ENCODE data around the gene FAM227A.

Gene FAM227A

GRCh38 chr22:38615064-38615405 lies 41.2 kb downstream of the FAM227A start (continued):
- peak; percentile 45; the same call in 1 of the 2 replicates for TF ChIP-seq KLF9 (tag by site-specific recombination; IDR thresholded peaks at IDR 0.05; ENCODE audit: low read depth)
- peak; percentile 1; the same call in 1 of the 2 replicates for TF ChIP-seq KLF8 (tag by site-specific recombination; IDR thresholded peaks at IDR 0.05)
- TF ChIP-seq KLF1 (tag by site-specific recombination; IDR thresholded peaks at IDR 0.05) = peak; percentile 51

GRCh38 chr22:38614332-38615063 lies 41.7 kb downstream of the FAM227A start:
- CTCF ChIA-PET = interaction anchor here (0.6 to 0.7 kb wide), 2 partner anchors 43 to 513 kb away, joined by 3 read pairs; no protein-coding TSS in a partner anchor
- H3K36me3 ChIP-seq (ENCODE audit: control insufficient read depth in 2 of 2, insufficient read depth in 1 of 2, low read length in 2 of 2) = peaks cover 0 to 38% of the 10 kb centered on the region in 2 experiments; a peak in 2 of 3 replicates
- H3K27ac ChIP-seq (ENCODE audit: extremely low read depth, low read depth, low read length) = no peak overlapping the region
- 0 out of 2 replicates have a peak, but pooled peaks cover 3% of the 10 kb centered on the region for H3K4me1 ChIP-seq (ENCODE audit: control insufficient read depth, insufficient read depth, low read length)
- H3K4me3 ChIP-seq (ENCODE audit: low read depth, low read length) = no peak overlapping the region
- no peaks in the 10 kb centered on the region for H3K9me3 ChIP-seq (ENCODE audit: control insufficient read depth, insufficient read depth, low read depth, low read length)
- POLR2A ChIA-PET = interaction anchor here (0.6 kb wide), 2 partner anchors 10 to 118 kb away, joined by 4 to 8 read pairs; no protein-coding TSS in a partner anchor
- TF ChIP-seq ZBTB21 (tag by site-specific recombination; IDR thresholded peaks at IDR 0.05) (peak; percentile 85), ZBTB20 (tag by site-specific recombination; IDR thresholded peaks at IDR 0.05) (peak; percentile 60; the same call in 1 of the 2 replicates), ZSCAN23 (tag by site-specific recombination; IDR thresholded peaks at IDR 0.05) (peak; percentile 45; the same call in 1 of the 2 replicates), ZNF394 (tag by site-specific recombination; IDR thresholded peaks at IDR 0.05; ENCODE audit: borderline replicate concordance) (peak; percentile 47; the same call in 1 of the 2 replicates), MYNN (tag by site-specific recombination; IDR thresholded peaks at IDR 0.05; ENCODE audit: borderline replicate concordance) (no peak), PATZ1 (tag by site-specific recombination; IDR thresholded peaks at IDR 0.05) (peak; percentile 54), ZNF18 (tag by site-specific recombination; IDR thresholded peaks at IDR 0.05) (no peak), KLF10 (tag by site-specific recombination; IDR thresholded peaks at IDR 0.05) (no peak), ZNF2 (tag by site-specific recombination; IDR thresholded peaks at IDR 0.05) (peak; percentile 56; the same call in 1 of the 2 replicates), ZNF354C (tag by site-specific recombination; IDR thresholded peaks at IDR 0.05; ENCODE audit: borderline replicate concordance, low read depth) (no peak), PRDM10 (tag by site-specific recombination; IDR thresholded peaks at IDR 0.05) (peak; percentile 45), ZNF629 (tag by site-specific recombination; IDR thresholded peaks at IDR 0.05) (peak; percentile 95), ZEB2 (tag by site-specific recombination; IDR thresholded peaks at IDR 0.05) (peak; percentile 68), BCL11A (tag by site-specific recombination; IDR thresholded peaks at IDR 0.05; ENCODE audit: low read depth) (0 out of 2 replicates have a peak, but pooled peaks have one; percentile 8), ZNF571 (tag by site-specific recombination; IDR thresholded peaks at IDR 0.05) (no peak), ZNF707 (tag by site-specific recombination; IDR thresholded peaks at IDR 0.05) (no peak), PBX3 (CRISPR knock-in tag; IDR thresholded peaks at IDR 0.05) (no peak), HIC1 (tag by site-specific recombination; IDR thresholded peaks at IDR 0.05) (0 out of 2 replicates have a peak, but pooled peaks have one; percentile 31), KLF1 (tag by site-specific recombination; IDR thresholded peaks at IDR 0.05) (no peak), ZBTB7A (tag by site-specific recombination; IDR thresholded peaks at IDR 0.05; ENCODE audit: low read depth) (no peak), ZNF366 (tag by site-specific recombination; conservative IDR thresholded peaks at IDR 0.05) (peak; percentile 87)

Measured in HEK293 (cell line).